IPS-NIHi7 (cell line): Measurements from ENCODE around the gene BCAR3.
"Not testable (repeated sequence)": the region's sequence is repeated elsewhere in the genome, so short reads cannot be mapped to it uniquely, and the experiment has no call there.

Experiments used
- DNase-seq: peaks from one replicate; pipeline ENCODE4 v3.0.0; 2012; ENCODE audit warnings: mixed read lengths; ENCODE audit errors: extremely low spot score

The BCAR3 gene

GRCh38 chr1:93597709-93598108 is 83.9 kb downstream of the BCAR3 start:
- DNase-seq: no peak

GRCh38 chr1:93596329-93597089 is 85.1 kb downstream of the BCAR3 start:
- DNase-seq: no peak

GRCh38 chr1:93595743-93596142 is 85.9 kb downstream of the BCAR3 start:
- DNase-seq: no peak

- no peak for DNase-seq
These were observed 86.4 kb downstream of the BCAR3 start for GRCh38 chr1:93595266-93595665.

GRCh38 chr1:93594603-93594880 is 87.1 kb downstream of the BCAR3 start:
- no peak for DNase-seq

- no peak for DNase-seq
These were observed 87.6 kb downstream of the BCAR3 start for GRCh38 chr1:93593854-93594602.

GRCh38 chr1:93592551-93592949 is 89.1 kb downstream of the BCAR3 start:
- DNase-seq: no peak

- DNase-seq: peak; percentile 30
These were observed 89.7 kb downstream of the BCAR3 start for GRCh38 chr1:93591676-93592550.

- not testable (repeated sequence) for DNase-seq
These were observed 90.4 kb downstream of the BCAR3 start for GRCh38 chr1:93591291-93591675.

- DNase-seq: no peak
These were observed 92.7 kb downstream of the BCAR3 start for GRCh38 chr1:93588955-93589354.

GRCh38 chr1:93588206-93588605 is 93.4 kb downstream of the BCAR3 start:
- DNase-seq: no peak

GRCh38 chr1:93587354-93587753 is 94.3 kb downstream of the BCAR3 start:
- DNase-seq: no peak

GRCh38 chr1:93585059-93585966 is 96.3 kb downstream of the BCAR3 start:
- no peak for DNase-seq

GRCh38 chr1:93584261-93585003 is 97.2 kb downstream of the BCAR3 start:
- DNase-seq: no peak

- no peak for DNase-seq
These were observed 99.5 kb downstream of the BCAR3 start for GRCh38 chr1:93581917-93582850.

- no peak for DNase-seq
These were observed 101.7 kb downstream of the BCAR3 start for GRCh38 chr1:93579891-93580290.

GRCh38 chr1:93578911-93579825 is 102.5 kb downstream of the BCAR3 start:
- DNase-seq: no peak

- DNase-seq: no peak
These were observed 103.2 kb downstream of the BCAR3 start for GRCh38 chr1:93578433-93578830.
